ENCODE results near the gene ME2.

DNA sequence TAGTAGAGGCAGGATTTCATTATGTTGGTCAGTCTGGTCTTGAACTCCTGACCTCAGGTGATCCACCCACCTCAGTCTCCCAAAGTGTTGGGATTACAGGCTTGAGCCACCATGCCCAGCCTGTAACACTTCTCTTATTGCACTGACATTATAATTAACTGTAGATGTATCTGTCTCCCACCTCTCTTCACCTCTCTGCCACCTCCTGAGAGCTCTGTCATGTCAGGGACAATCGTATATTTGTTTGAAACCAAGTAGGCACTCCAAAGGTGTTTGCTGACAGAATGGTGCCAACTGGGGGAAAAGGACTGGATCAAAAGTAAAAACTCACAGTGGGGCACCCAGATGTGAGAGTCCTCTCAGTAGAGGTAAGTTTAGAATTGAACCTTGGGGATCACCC lies 17.3 kb upstream of the ME2 start:
- TF ChIP-seq, protein P1, sequence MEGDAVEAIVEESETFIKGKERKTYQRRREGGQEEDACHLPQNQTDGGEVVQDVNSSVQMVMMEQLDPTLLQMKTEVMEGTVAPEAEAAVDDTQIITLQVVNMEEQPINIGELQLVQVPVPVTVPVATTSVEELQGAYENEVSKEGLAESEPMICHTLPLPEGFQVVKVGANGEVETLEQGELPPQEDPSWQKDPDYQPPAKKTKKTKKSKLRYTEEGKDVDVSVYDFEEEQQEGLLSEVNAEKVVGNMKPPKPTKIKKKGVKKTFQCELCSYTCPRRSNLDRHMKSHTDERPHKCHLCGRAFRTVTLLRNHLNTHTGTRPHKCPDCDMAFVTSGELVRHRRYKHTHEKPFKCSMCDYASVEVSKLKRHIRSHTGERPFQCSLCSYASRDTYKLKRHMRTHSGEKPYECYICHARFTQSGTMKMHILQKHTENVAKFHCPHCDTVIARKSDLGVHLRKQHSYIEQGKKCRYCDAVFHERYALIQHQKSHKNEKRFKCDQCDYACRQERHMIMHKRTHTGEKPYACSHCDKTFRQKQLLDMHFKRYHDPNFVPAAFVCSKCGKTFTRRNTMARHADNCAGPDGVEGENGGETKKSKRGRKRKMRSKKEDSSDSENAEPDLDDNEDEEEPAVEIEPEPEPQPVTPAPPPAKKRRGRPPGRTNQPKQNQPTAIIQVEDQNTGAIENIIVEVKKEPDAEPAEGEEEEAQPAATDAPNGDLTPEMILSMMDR (IDR thresholded peaks at IDR 0.05; ENCODE audit: low read depth, low read length, poor library complexity, severe bottlenecking), result no peak
- no peak for TF ChIP-seq EZH2phosphoT487 (IDR thresholded peaks at IDR 0.05; ENCODE audit: borderline replicate concordance, low read length)
